ENCODE results near the gene HADHA. TPM values are rescaled to one million over a fixed set of nuclear protein-coding genes. Genes with fewer than 3 reads are reported as not detected.

Gene HADHA
- total and polyA plus RNA-seq, 7 experiments from 2014 or later: 83.8 to 150 (median 103) TPM

GRCh38 chr2:26241928-26242436 is 2.5 kb downstream of the HADHA start:
- H3K4me3 ChIP-seq (ENCODE audit: low read length): no peak overlapping the region
- Mint-ChIP-seq H3K4me3 (peak overlapping the region; percentile 2 to 100 (median 50)), H3K9me3 (peaks cover 0 to 4% (median 0%) of the 10 kb centered on the region in 11 donors), H3K27me3 (no peaks in the 10 kb centered on the region), H3K4me1 (peaks cover 45 to 67% (median 59%) of the 10 kb centered on the region in 7 donors), H3K27ac (peak overlapping the region in 2 of 9 donors; percentile 9 to 20), H3K36me3 (peaks cover 0 to 15% (median 7%) of the 10 kb centered on the region in 5 donors)
- intact Hi-C loops (cut with micrococcal nuclease): loop anchor here (5.0 to 10.0 kb wide), 4 partner anchors 177 to 545 kb away; partner anchors contain the start of genes CENPA (in 1 of the 2) and KIF3C (in 1 of the 2)
- ATAC-seq (no peak), DNase-seq (no peak)
- H3K27ac ChIP-seq (ENCODE audit: low read depth, low read length): no peak overlapping the region
- peaks cover 0 to 28% (median 0%) of the 10 kb centered on the region in 3 experiments for H3K36me3 ChIP-seq (ENCODE audit: control insufficient read depth in 2 of 3, insufficient read depth in 3 of 3, low read length in 3 of 3)
- CTCF ChIA-PET: no interaction called here
- H3K4me1 ChIP-seq (ENCODE audit: control insufficient read depth in 2 of 2, insufficient read depth in 2 of 2, low read length in 2 of 2): peaks cover 13 to 19% of the 10 kb centered on the region in 2 donors
- POLR2A ChIA-PET: interaction anchor here (0.7 kb wide), 1 partner anchor 123 kb away, joined by 3 read pairs; no protein-coding TSS in a partner anchor
- H3K9me3 ChIP-seq (ENCODE audit: control insufficient read depth in 2 of 3, low read length in 3 of 3): no peaks in the 10 kb centered on the region
- H3K27me3 ChIP-seq (ENCODE audit: control insufficient read depth in 2 of 2, insufficient read depth in 2 of 2, low read length in 2 of 2): no peaks in the 10 kb centered on the region

DNA sequence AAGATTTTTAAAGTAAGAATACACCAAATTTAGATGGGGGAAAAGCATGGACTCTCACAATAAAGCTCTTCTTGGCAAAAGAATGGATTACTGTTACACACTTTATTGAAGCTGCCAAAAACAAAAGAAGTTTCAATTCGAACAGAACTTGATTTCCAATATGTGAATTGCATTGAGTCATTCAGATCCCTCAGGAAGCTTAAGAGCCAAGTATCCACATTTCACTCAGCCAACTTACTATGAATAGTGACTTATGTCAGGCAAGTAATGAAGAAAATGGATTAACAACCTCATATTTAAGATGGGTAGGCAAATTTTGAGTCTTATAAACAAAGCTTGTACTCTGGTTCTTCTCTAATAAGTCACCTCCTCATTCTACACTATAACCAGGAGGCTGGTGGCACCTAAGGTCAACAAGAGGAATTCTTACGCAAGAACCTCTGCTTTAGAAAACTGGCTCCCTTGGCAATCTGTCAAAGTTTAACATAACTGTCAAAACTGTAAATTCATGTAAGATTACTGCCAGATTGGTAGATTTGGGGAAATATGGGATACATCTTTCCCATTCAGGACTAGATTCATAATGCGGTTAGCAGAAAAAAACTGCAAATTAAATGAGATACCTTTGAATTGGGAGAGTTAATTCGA is 6.0 kb downstream of the HADHA start:
- CTCF ChIA-PET: no interaction called here
- no peak for ATAC-seq
- H3K36me3 ChIP-seq (ENCODE audit: control insufficient read depth in 2 of 3, insufficient read depth in 3 of 3, low read length in 3 of 3): peaks cover 0 to 47% (median 8%) of the 10 kb centered on the region in 3 experiments
- no peaks in the 10 kb centered on the region for H3K27me3 Mint-ChIP-seq
- H3K4me3 ChIP-seq (ENCODE audit: low read length): no peak overlapping the region
- H3K4me1 ChIP-seq (ENCODE audit: control insufficient read depth in 2 of 2, insufficient read depth in 2 of 2, low read length in 2 of 2): peaks cover 0 to 9% of the 10 kb centered on the region in 2 donors
- no peaks in the 10 kb centered on the region for H3K9me3 ChIP-seq (ENCODE audit: control insufficient read depth in 2 of 3, low read length in 3 of 3)
- DNase-seq: no peak
- peaks cover 29 to 44% (median 40%) of the 10 kb centered on the region in 7 donors for H3K4me1 Mint-ChIP-seq
- no peaks in the 10 kb centered on the region for H3K27me3 ChIP-seq (ENCODE audit: control insufficient read depth in 2 of 2, insufficient read depth in 2 of 2, low read length in 2 of 2)
- POLR2A ChIA-PET: no interaction called here
- H3K27ac Mint-ChIP-seq: peak overlapping the region in 2 of 9 donors; percentile 12 to 31
- intact Hi-C loops (cut with micrococcal nuclease): no loop called here
- no peaks in the 10 kb centered on the region for H3K9me3 Mint-ChIP-seq
- no peak overlapping the region for H3K27ac ChIP-seq (ENCODE audit: low read depth, low read length)
- peaks cover 0 to 32% (median 8%) of the 10 kb centered on the region in 5 donors for H3K36me3 Mint-ChIP-seq
- H3K4me3 Mint-ChIP-seq: no peak overlapping the region

DNA sequence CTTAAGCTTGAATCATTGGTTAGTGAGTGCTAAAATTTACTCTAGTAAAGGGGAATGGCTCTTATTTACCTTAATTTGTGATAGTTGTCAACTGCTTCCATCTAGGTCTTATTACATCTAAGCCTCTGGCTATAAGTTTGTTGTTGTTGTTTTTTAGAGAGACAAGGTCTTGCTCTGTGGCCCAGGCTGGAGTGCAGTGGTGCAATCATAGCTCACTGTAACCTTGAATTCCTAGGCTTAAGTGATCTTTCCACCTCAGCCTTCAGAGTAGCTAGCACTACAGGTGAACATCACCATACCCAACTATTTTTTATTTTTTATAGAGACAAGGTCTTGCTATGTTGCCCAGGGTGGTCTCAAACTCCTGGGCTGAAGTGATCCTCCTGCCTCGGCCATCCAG is 6.6 kb downstream of the HADHA start:
- ChIA-PET POLR2A (no interaction called here), CTCF (no interaction called here)
- peaks cover 0 to 5% of the 10 kb centered on the region in 2 donors for H3K4me1 ChIP-seq (ENCODE audit: control insufficient read depth in 2 of 2, insufficient read depth in 2 of 2, low read length in 2 of 2)
- H3K9me3 ChIP-seq (ENCODE audit: control insufficient read depth in 2 of 3, low read length in 3 of 3): no peaks in the 10 kb centered on the region
- ATAC-seq: no peak
- Mint-ChIP-seq H3K27ac (peak overlapping the region in 2 of 9 donors; percentile 8 to 46), H3K4me1 (peaks cover 23 to 39% (median 35%) of the 10 kb centered on the region in 7 donors), H3K27me3 (no peaks in the 10 kb centered on the region), H3K9me3 (no peaks in the 10 kb centered on the region), H3K36me3 (peaks cover 0 to 35% (median 12%) of the 10 kb centered on the region in 5 donors), H3K4me3 (no peak overlapping the region)
- no peak for DNase-seq
- intact Hi-C loops (cut with micrococcal nuclease): no loop called here
- H3K36me3 ChIP-seq (ENCODE audit: control insufficient read depth in 2 of 3, insufficient read depth in 3 of 3, low read length in 3 of 3): peaks cover 0 to 52% (median 12%) of the 10 kb centered on the region in 3 experiments
- H3K27me3 ChIP-seq (ENCODE audit: control insufficient read depth in 2 of 2, insufficient read depth in 2 of 2, low read length in 2 of 2): no peaks in the 10 kb centered on the region
- H3K27ac ChIP-seq (ENCODE audit: low read depth, low read length): no peak overlapping the region
- no peak overlapping the region for H3K4me3 ChIP-seq (ENCODE audit: low read length)

GRCh38 chr2:26235089-26235488 is 9.3 kb downstream of the HADHA start:
- H3K36me3 Mint-ChIP-seq: peaks cover 0 to 38% (median 14%) of the 10 kb centered on the region in 5 donors
- ATAC-seq (no peak), DNase-seq (peak in 1 of 9 donors; percentile 17)
- Histone ChIP-seq H3K27me3 (ENCODE audit: control insufficient read depth in 2 of 2, insufficient read depth in 2 of 2, low read length in 2 of 2) (no peaks in the 10 kb centered on the region), H3K4me3 (ENCODE audit: low read length) (no peak overlapping the region), H3K9me3 (ENCODE audit: control insufficient read depth in 2 of 3, low read length in 3 of 3) (no peaks in the 10 kb centered on the region), H3K36me3 (ENCODE audit: control insufficient read depth in 2 of 3, insufficient read depth in 3 of 3, low read length in 3 of 3) (peaks cover 5 to 79% (median 13%) of the 10 kb centered on the region in 3 experiments), H3K27ac (ENCODE audit: low read depth, low read length) (no peak overlapping the region), H3K4me1 (ENCODE audit: control insufficient read depth in 2 of 2, insufficient read depth in 2 of 2, low read length in 2 of 2) (no peaks in the 10 kb centered on the region)
- intact Hi-C loops (cut with micrococcal nuclease): loop anchor here (1.0 kb wide), 2 partner anchors 95 to 234 kb away; no protein-coding TSS in a partner anchor
- ChIA-PET POLR2A (interaction anchor here (0.6 to 1.5 kb wide), 2 partner anchors 10 to 1375 kb away, joined by 4 to 6 read pairs; no protein-coding TSS in a partner anchor), CTCF (interaction anchor here (0.7 to 1.5 kb wide), 3 partner anchors 9 to 454 kb away, joined by 3 to 6 read pairs (median 5); partner anchors contain the start of genes HADHA and HADHB)
- H3K4me1 Mint-ChIP-seq: peaks cover 6 to 15% (median 11%) of the 10 kb centered on the region in 7 donors
- no peaks in the 10 kb centered on the region for H3K9me3 Mint-ChIP-seq
- no peak overlapping the region for H3K4me3 Mint-ChIP-seq
- H3K27ac Mint-ChIP-seq: no peak overlapping the region
- no peaks in the 10 kb centered on the region for H3K27me3 Mint-ChIP-seq

GRCh38 chr2:26230806-26231205 is 13.6 kb downstream of the HADHA start:
- CTCF ChIA-PET: no interaction called here
- no peak for DNase-seq
- H3K27ac ChIP-seq (ENCODE audit: low read depth, low read length): no peak overlapping the region
- no peak overlapping the region for H3K4me3 Mint-ChIP-seq
- H3K9me3 Mint-ChIP-seq: peaks cover 0 to 6% (median 0%) of the 10 kb centered on the region in 11 donors
- POLR2A ChIA-PET: interaction anchor here (1.7 kb wide), 1 partner anchor 13 kb away, joined by 4 read pairs; no protein-coding TSS in a partner anchor
- no peak overlapping the region for H3K4me3 ChIP-seq (ENCODE audit: low read length)
- intact Hi-C loops (cut with micrococcal nuclease): no loop called here
- no peaks in the 10 kb centered on the region for H3K9me3 ChIP-seq (ENCODE audit: control insufficient read depth in 2 of 3, low read length in 3 of 3)
- no peaks in the 10 kb centered on the region for H3K27me3 Mint-ChIP-seq
- no peaks in the 10 kb centered on the region for H3K4me1 ChIP-seq (ENCODE audit: control insufficient read depth in 2 of 2, insufficient read depth in 2 of 2, low read length in 2 of 2)
- H3K27ac Mint-ChIP-seq: no peak overlapping the region
- peaks cover 0 to 58% (median 42%) of the 10 kb centered on the region in 5 donors for H3K36me3 Mint-ChIP-seq
- H3K27me3 ChIP-seq (ENCODE audit: control insufficient read depth in 2 of 2, insufficient read depth in 2 of 2, low read length in 2 of 2): no peaks in the 10 kb centered on the region
- no peak for ATAC-seq
- H3K4me1 Mint-ChIP-seq: peaks cover 0 to 2% (median 0%) of the 10 kb centered on the region in 7 donors
- peaks cover 13 to 92% (median 16%) of the 10 kb centered on the region in 3 experiments for H3K36me3 ChIP-seq (ENCODE audit: control insufficient read depth in 2 of 3, insufficient read depth in 3 of 3, low read length in 3 of 3)

DNA sequence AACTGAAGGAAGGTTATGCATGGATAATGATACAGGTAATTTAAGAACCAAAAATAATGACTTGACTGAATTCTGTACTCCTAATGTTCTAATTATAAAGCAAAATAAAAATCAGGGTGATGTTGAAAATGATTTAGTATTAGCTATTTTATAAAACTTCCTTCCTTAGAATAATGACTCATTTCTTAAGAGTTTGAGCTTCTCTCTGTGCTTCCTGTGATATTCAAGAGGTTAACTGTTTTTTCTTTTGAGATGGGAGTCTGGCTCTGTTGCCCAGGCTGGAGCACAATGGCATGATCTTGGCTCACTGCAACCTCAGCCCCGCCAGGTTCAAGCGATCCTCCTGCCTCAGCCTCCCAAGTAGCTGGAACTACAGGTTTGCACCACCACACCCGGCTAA is 14.8 kb downstream of the HADHA start:
- ChIA-PET CTCF (interaction anchor here (1.0 kb wide), 1 partner anchor 70 kb away, joined by 3 read pairs; no protein-coding TSS in a partner anchor), POLR2A (interaction anchor here (1.7 kb wide), 1 partner anchor 14 kb away, joined by 4 read pairs; no protein-coding TSS in a partner anchor)
- H3K27me3 Mint-ChIP-seq: no peaks in the 10 kb centered on the region
- Histone ChIP-seq H3K27me3 (ENCODE audit: control insufficient read depth in 2 of 2, insufficient read depth in 2 of 2, low read length in 2 of 2) (no peaks in the 10 kb centered on the region), H3K4me3 (ENCODE audit: low read length) (no peak overlapping the region), H3K36me3 (ENCODE audit: control insufficient read depth in 2 of 3, insufficient read depth in 3 of 3, low read length in 3 of 3) (peaks cover 13 to 83% (median 13%) of the 10 kb centered on the region in 3 experiments), H3K27ac (ENCODE audit: low read depth, low read length) (no peak overlapping the region), H3K9me3 (ENCODE audit: control insufficient read depth in 2 of 3, low read length in 3 of 3) (no peaks in the 10 kb centered on the region), H3K4me1 (ENCODE audit: control insufficient read depth in 2 of 2, insufficient read depth in 2 of 2, low read length in 2 of 2) (no peaks in the 10 kb centered on the region)
- H3K27ac Mint-ChIP-seq: no peak overlapping the region
- H3K4me3 Mint-ChIP-seq: no peak overlapping the region
- peaks cover 0 to 57% (median 46%) of the 10 kb centered on the region in 5 donors for H3K36me3 Mint-ChIP-seq
- DNase-seq (no peak), ATAC-seq (no peak)
- peaks cover 0 to 2% (median 0%) of the 10 kb centered on the region in 7 donors for H3K4me1 Mint-ChIP-seq
- peaks cover 0 to 6% (median 0%) of the 10 kb centered on the region in 11 donors for H3K9me3 Mint-ChIP-seq
- intact Hi-C loops (cut with micrococcal nuclease): no loop called here

All from naive thymus-derived CD4-positive, alpha-beta T cell (primary cell).